Epithelial cell of esophagus (primary cell): ENCODE data around the gene SPATA4.

Experiments used
- DNase-seq: peaks from one replicate; pipeline ENCODE4 v3.0.0; 2010; ENCODE audit warnings: low read depth
- H3K4me3 ChIP-seq: 2 replicates; pipeline ENCODE4 v1.5.1; 2011; ENCODE audit warnings: mild to moderate bottlenecking, low read length, control low read depth
- TF ChIP-seq, protein P1 (sequence below): IDR thresholded peaks from 2 replicates; pipeline ENCODE4 v1.5.1; 2011; ENCODE audit warnings: low read depth, mild to moderate bottlenecking, low read length, control low read depth, inconsistent platforms; ENCODE audit not compliant: insufficient read depth; ENCODE audit errors: missing control alignments

The SPATA4 gene

DNA sequence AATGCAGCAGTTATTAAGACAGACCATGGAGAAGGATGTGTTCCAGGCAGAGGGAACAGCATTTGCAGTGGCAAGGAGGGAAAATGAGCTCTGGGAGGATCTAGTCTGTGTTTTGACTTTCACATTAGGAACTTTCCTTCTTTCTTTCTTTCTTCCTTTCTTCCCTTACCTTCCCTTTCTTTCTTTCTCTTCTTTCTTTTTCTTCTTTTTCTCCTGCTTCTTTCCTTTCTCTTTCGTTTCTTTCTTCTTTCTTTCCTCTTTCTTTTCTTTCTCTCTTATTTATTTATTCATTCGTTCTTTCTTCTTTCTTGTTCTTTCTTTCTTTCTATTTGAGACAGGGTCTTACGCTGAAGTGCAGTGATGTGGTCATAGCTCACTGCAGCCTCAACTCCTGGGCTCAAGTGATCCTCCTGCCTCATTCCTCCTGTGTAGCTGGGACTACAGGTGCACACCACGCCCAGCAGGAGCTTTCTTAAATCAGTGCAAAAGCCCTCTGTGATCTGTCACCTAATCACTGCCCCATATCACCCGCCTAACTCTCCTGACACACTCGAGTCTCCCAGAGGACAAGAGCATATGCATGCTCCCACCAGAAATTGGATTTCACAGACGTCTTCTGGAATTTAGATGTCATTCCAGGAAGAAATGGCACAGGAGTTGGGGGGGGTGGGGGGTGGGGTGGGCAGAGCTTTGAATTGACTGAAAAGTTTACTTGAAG is 15.4 kb upstream of the SPATA4 start:
- TF ChIP-seq, protein P1, sequence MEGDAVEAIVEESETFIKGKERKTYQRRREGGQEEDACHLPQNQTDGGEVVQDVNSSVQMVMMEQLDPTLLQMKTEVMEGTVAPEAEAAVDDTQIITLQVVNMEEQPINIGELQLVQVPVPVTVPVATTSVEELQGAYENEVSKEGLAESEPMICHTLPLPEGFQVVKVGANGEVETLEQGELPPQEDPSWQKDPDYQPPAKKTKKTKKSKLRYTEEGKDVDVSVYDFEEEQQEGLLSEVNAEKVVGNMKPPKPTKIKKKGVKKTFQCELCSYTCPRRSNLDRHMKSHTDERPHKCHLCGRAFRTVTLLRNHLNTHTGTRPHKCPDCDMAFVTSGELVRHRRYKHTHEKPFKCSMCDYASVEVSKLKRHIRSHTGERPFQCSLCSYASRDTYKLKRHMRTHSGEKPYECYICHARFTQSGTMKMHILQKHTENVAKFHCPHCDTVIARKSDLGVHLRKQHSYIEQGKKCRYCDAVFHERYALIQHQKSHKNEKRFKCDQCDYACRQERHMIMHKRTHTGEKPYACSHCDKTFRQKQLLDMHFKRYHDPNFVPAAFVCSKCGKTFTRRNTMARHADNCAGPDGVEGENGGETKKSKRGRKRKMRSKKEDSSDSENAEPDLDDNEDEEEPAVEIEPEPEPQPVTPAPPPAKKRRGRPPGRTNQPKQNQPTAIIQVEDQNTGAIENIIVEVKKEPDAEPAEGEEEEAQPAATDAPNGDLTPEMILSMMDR: no peak
- H3K4me3 ChIP-seq: no peak overlapping the region
- no peak for DNase-seq

DNA sequence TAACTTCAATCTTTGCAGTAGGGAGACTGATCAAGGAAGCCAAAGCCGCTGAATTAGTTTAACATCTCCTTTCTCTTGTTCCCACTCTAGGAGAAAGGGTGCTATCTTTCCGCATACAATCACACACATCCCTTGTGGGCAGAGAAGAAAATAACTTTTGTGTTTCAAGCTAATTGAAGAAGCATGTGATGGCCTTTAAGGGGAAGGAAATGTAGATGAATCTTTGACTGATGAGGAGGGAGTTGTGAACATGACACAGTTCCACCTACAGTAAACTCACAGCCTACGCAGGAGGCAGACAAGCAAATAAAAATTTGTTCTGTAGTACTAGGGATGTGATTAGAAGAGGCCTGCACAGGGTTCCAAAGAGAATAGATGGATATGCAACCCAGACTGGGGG is 14.7 kb upstream of the SPATA4 start:
- no peak for DNase-seq
- no peak overlapping the region for H3K4me3 ChIP-seq
- TF ChIP-seq, protein P1: no peak

DNA sequence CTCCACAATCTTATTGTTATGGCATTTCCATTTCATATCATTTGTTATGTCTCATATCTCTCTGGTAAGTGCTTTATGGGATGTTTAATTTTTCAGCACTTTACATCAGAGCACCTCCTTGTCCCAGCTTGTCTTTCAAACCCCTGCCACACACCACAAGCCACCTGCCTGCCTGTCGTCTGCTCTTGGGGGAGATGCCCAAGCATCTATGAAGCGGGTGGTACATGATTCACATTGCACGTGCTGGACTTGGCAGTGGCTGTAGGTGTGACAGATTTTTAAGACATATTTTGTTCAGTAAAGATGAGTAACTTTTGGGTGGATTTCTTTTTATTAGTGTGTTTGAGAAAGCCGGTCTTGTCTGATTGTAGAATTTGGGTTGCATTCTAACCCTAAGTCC is 14.2 kb upstream of the SPATA4 start:
- DNase-seq: no peak
- TF ChIP-seq, protein P1: no peak
- H3K4me3 ChIP-seq: no peak overlapping the region

DNA sequence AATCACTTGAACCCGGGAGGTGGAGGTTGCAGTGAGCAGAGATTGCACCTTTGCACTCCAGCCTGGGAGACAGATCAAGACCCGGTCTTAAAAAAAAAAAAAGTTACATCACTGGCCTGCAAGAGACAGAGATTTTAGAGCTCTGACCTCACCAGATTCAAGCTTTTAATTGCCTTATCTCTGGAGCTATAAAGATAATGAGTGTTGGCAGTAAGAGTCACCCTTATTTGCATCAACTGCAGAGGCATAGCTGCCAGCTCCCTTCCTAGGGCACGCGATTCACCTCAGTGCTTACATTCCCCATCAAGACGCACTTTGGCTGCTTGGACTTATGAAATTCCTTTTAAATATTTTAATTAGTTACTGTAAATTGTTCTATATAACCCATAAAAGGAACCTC is 12.5 kb upstream of the SPATA4 start:
- no peak for DNase-seq
- no peak overlapping the region for H3K4me3 ChIP-seq
- TF ChIP-seq, protein P1: no peak

DNA sequence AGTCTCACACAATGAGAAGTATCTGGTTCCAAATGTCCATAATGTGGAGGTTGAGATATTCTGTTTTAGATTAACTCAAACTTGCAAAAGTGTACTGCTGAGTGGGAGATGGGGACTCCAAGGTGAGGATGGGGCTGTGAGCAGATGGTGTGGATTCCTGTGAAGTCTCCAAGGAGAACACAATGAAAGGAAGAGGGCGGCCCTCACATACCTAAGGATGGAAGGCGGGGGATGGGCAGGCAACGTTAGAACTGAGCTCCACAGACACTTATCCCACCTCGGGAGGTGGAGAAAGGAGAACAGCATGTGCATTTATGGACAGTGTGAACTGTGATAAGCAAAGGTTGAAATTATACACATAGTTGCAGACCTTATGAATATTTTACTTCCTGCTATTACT is 9.9 kb upstream of the SPATA4 start:
- TF ChIP-seq, protein P1: no peak
- DNase-seq: no peak
- no peak overlapping the region for H3K4me3 ChIP-seq

DNA sequence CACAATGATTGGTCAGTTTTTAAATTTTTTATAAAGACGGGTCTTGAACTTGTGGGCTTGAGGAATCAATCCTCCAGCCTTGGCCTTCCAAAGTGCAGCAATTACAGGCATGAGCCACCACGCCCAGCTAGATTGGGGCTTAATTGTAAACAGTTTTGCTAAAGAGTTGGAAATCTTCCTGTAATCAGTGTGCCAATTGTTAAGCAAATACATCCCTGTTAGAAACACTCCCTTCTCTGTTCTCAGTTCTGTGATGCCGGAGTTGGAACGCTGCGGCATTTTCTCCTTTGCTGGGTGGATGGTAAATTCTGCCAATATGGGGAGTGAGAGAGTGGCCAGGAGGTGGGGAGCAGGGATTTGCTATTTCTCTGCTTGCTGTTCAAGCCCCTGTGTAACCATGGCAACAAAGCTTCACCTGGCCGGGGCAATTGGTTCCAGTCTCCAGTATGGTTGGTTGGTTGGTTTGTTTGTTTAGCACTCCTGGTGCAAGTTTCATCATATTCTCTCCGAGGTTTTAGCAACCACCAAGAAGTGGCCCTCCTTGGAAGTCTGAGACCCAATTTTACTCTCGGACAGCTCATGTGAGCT is 3.0 kb upstream of the SPATA4 start:
- no peak overlapping the region for H3K4me3 ChIP-seq
- no peak for DNase-seq
- TF ChIP-seq, protein P1: no peak

DNA sequence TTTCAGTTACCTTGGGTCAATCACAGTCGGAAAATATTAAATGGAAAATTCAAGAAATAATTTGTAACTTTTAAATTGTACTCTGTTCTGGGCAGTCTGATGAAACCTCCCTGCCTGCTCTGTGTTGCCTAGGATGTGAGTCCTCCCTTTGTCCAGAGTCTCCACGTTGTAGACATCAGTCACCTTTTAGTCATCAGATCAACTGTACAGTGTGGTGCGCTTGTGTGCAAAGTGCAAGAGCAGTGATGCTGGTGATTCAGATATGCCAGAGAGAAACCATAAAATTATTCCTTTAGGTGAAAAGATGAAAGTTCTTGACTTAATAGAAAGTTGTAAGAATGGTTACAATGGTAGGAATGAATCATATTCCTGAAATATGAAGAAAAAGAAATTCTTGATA is 1.4 kb downstream of the SPATA4 start:
- TF ChIP-seq, protein P1: no peak
- peak; percentile 94 for DNase-seq
- H3K4me3 ChIP-seq: no peak overlapping the region
